Spleen (tissue), 7 donors: Measurements from ENCODE around the gene FKRP.

Experiments
- POLR2A ChIP-seq, 3 donors: fragments of 450-650 bp; IDR thresholded peaks; one replicate each; pipeline ENCODE4 v1.5.1; 2017; ENCODE audit warnings: antibody characterized with exemption in 3 of 3, mild to moderate bottlenecking in 1 of 3
- POLR2AphosphoS5 ChIP-seq, 3 donors: sonication (generic); formaldehyde crosslinking; IDR thresholded peaks; one replicate each; pipeline ENCODE4 v1.5.1; 2017; ENCODE audit warnings: antibody characterized with exemption in 3 of 3
- TF ChIP-seq, protein P1 (sequence below), 11 experiments: fragments of 200-600 bp in 7 of 11; fragments of 450-650 bp in 4 of 11; sonication (generic) in 4 of 11; IDR thresholded peaks in 8 of 11; conservative IDR thresholded peaks in 3 of 11; 1 replicate in 7 of 11; 2 replicates in 4 of 11; pipeline versions ENCODE4 v1.4.0 to v1.8.0; 2016 to 2021; ENCODE audit warnings: antibody characterized with exemption in 11 of 11, inconsistent platforms in 4 of 11, mild to moderate bottlenecking in 1 of 11
- donor health status: DM: no; HTN: no; CAD: no; lungs with moderate emphysema.
- donor health status: DM: no; HTN: no; CAD: no.
- donor health status: DM: no; HTN: no; CAD: no.

DNA sequence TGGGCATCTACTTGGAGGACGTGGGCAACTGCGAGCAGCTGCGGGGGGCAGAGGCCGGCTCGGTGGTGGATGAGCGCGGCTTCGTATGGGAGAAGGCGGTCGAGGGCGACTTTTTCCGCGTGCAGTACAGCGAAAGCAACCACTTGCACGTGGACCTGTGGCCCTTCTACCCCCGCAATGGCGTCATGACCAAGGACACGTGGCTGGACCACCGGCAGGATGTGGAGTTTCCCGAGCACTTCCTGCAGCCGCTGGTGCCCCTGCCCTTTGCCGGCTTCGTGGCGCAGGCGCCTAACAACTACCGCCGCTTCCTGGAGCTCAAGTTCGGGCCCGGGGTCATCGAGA is 10.7 kb downstream of the FKRP start:
- TF ChIP-seq, protein P1, sequence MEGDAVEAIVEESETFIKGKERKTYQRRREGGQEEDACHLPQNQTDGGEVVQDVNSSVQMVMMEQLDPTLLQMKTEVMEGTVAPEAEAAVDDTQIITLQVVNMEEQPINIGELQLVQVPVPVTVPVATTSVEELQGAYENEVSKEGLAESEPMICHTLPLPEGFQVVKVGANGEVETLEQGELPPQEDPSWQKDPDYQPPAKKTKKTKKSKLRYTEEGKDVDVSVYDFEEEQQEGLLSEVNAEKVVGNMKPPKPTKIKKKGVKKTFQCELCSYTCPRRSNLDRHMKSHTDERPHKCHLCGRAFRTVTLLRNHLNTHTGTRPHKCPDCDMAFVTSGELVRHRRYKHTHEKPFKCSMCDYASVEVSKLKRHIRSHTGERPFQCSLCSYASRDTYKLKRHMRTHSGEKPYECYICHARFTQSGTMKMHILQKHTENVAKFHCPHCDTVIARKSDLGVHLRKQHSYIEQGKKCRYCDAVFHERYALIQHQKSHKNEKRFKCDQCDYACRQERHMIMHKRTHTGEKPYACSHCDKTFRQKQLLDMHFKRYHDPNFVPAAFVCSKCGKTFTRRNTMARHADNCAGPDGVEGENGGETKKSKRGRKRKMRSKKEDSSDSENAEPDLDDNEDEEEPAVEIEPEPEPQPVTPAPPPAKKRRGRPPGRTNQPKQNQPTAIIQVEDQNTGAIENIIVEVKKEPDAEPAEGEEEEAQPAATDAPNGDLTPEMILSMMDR (IDR thresholded peaks at IDR 0.05 in 8 of 11, conservative IDR thresholded peaks at IDR 0.05 in 3 of 11) = no peak
- TF ChIP-seq POLR2AphosphoS5 (IDR thresholded peaks at IDR 0.05) (peak; percentile 56 to 65 (median 60)), POLR2A (IDR thresholded peaks at IDR 0.05) (no peak)
